ENCODE data around the gene GALK1.
"Not testable (repeated sequence)": the region's sequence is repeated elsewhere in the genome, so short reads cannot be mapped to it uniquely, and the experiment has no call there.

GALK1 gene

GRCh38 chr17:75765981-75766380, 989 bp upstream of the GALK1 start:
- DNase-seq (ENCODE audit: low read depth in 2 of 2) = no peak

GRCh38 chr17:75764417-75764710, 628 bp downstream of the GALK1 start:
- DNase-seq (ENCODE audit: low read depth in 2 of 2) = no peak

DNA sequence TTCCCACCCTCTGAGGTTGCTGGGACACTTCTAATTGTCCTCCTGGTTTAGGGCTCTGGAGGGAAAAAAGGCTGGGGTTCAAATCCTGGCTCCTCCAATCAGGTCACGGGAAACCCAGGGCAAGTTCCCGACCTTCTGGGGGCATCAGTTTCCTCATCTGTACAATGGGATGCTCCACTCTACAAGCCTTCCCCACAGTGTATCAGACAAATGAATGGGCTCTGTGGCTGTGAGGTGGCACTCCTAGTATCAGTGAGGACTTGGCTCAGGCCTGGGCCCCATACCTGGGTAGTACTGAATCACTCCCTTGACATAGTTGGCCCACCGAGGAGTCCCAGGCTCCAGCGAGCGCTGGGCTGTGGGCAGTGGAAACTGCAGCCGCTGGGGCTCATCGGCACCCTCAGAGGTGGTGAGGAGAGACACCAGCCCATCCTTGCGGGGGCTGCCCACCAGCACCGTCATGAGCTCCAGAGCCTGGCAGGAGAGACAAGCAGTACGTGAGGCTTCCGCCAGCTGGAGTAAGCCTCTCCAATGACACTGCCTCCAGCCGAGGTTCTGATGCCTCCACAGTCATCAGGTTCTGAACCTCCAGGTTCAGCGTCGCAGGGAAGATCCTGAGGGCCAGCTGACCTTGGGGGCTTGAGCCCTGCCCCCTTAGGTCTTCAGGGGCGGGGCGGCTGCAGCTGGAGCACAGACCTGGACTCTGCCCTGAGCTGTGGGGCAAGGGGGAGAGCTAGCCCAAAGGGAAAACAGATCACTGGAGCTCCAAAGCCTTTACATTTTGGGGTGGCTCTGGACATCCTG, 1.2 kb downstream of the GALK1 start:
- no peak for DNase-seq (ENCODE audit: low read depth in 2 of 2)

DNA sequence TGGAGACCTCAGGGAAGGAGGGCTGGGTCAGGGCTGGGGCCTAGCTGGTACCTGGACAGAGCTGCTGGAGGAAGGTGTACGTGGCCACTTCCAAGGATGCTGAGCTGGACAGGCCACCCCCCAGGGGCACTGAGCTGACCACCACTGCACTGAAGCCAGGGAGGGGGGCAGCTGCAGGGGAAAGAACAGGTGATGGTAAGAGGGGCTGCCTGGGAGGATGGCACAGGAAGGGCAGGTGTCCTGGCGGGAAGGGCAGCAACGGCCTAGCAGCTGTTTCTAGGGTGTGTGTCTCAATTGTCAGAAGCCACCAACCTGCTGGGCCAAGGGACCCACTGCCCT, 1.8 kb downstream of the GALK1 start:
- DNase-seq (ENCODE audit: low read depth in 2 of 2) = no peak

DNA sequence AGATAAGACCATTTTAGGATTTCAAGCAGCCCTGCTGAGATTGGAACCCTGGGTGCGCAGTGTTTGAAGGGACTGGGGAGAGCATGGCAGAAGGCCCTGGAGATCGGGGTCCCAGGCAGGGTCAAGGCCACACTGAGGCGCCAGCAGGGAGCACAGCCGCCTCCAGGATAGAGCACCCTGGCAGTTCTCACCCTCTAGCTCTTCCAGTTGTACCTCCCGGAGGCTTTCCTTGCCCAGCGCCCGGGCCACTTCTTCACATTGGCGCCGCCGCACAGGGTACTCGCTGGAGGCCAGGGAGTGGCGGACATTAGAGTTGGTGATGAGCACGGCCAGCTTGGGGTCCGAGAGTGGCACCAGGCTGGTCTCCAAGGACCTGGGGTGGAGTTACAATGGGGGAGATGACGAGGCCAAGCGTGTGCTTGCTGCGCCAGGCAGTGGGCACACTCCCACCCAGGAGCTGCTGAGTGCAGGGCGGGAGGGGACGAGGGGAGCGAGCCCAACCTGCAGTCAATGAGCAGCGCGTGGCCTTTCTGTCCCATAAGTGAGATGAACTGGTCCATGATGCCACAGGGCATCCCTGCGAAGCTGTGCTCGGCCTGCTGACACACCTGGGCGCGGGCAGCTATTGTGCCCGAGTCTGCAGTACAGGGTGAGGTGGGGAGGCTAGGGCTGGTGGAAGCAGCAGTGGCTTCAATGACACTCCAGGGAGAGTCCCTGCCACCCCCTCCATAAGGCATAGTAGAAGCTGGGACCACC, 2.3 kb downstream of the GALK1 start:
- DNase-seq (ENCODE audit: low read depth in 2 of 2) = no peak

- DNase-seq (ENCODE audit: low read depth in 2 of 2) = not testable (repeated sequence)
Observed at GRCh38 chr17:75759978-75760640, 4.9 kb downstream of the GALK1 start.

GRCh38 chr17:75759457-75759856, 5.5 kb downstream of the GALK1 start:
- DNase-seq (ENCODE audit: low read depth in 2 of 2) = no peak

DNA sequence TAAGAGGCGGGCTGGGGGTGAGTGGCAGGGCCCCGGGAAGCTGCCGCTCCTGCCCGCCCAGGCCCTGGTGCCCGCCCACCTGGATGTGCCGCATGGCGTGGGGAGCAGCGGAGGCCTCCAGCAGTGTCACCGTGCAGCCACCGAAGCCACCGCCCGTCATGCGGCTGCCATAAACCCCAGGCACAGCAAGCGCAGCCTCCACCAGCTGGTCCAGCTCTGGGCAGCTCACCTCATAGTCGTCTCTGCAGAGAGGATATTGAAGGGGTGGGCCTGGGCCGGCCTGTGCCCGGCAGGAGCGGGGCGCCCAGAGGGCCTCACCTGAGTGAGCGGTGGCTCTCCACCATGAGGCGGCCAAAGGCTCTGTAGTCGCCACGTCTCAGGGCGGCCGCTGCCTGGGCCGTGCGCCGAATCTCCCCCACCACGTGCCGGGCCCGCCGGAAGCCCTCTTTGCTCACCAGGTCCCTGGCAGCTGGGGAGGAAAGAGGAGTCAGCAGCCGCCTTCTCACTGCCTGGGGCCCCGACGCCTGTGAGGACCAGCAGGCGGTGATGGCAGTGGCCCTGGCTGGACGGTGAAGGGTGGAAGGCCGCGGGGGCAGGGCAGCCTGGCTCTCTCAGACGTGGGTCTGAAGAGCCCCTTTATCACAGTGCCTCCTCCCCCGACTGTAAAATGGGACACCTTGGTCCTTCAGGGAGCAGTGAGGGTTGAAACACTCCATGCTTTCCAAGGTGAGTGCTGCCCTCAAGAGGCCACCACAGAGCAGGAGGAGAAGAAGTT, 6.7 kb downstream of the GALK1 start:
- DNase-seq (ENCODE audit: low read depth in 2 of 2) = no peak

GRCh38 chr17:75757086-75757681, 7.8 kb downstream of the GALK1 start:
- no peak for DNase-seq (ENCODE audit: low read depth in 2 of 2)

DNA sequence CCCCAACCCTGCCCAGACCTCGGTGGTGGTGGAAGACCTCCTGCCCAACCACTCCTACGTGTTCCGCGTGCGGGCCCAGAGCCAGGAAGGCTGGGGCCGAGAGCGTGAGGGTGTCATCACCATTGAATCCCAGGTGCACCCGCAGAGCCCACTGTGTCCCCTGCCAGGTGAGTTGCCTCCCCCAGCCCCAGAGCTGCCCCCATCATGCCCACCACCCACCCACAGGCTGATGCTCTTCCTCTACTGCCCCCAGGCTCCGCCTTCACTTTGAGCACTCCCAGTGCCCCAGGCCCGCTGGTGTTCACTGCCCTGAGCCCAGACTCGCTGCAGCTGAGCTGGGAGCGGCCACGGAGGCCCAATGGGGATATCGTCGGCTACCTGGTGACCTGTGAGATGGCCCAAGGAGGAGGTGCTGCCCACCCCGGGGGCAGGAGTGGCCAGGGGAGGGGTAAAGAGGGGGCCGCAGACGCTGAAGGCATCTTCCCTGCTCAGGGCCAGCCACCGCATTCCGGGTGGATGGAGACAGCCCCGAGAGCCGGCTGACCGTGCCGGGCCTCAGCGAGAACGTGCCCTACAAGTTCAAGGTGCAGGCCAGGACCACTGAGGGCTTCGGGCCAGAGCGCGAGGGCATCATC, 8.4 kb downstream of the GALK1 start:
- no peak for DNase-seq (ENCODE audit: low read depth in 2 of 2)

- DNase-seq (ENCODE audit: low read depth in 2 of 2) = no peak
Observed at GRCh38 chr17:75755990-75756389, 9.0 kb downstream of the GALK1 start.

- DNase-seq (ENCODE audit: low read depth in 2 of 2) = no peak
Observed at GRCh38 chr17:75755205-75755901, 9.6 kb downstream of the GALK1 start.

DNA sequence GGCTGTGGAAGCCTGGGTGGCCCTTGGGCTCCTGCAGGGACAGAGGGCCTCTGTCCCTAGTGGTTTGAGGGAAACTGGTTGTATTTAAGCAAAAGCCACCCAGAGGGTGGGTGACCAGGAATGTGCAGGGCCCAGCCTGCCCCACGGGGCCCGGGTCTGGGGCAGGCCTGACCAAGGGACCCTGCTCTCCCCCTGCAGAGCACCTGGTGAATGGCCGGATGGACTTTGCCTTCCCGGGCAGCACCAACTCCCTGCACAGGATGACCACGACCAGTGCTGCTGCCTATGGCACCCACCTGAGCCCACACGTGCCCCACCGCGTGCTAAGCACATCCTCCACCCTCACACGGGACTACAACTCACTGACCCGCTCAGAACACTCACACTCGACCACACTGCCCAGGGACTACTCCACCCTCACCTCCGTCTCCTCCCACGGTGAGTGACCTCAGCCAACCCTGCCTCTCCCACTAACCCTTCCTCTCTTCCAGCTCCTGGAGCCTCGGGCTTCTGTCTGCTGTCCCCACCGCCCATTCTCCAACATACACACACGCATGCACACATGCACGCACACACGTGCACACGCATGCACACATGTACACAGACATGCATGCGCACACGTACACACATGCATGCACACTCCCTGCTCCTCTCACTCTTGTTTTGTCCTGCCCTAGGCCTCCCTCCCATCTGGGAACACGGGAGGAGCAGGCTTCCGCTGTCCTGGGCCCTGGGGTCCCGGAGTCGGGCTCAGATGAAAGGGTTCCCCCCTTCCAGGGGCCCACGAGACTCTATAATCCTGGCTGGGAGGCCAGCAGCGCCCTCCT, 10.4 kb downstream of the GALK1 start:
- no peak for DNase-seq (ENCODE audit: low read depth in 2 of 2)

- DNase-seq (ENCODE audit: low read depth in 2 of 2) = no peak
Observed at GRCh38 chr17:75753514-75754377, 11.2 kb downstream of the GALK1 start.

DNA sequence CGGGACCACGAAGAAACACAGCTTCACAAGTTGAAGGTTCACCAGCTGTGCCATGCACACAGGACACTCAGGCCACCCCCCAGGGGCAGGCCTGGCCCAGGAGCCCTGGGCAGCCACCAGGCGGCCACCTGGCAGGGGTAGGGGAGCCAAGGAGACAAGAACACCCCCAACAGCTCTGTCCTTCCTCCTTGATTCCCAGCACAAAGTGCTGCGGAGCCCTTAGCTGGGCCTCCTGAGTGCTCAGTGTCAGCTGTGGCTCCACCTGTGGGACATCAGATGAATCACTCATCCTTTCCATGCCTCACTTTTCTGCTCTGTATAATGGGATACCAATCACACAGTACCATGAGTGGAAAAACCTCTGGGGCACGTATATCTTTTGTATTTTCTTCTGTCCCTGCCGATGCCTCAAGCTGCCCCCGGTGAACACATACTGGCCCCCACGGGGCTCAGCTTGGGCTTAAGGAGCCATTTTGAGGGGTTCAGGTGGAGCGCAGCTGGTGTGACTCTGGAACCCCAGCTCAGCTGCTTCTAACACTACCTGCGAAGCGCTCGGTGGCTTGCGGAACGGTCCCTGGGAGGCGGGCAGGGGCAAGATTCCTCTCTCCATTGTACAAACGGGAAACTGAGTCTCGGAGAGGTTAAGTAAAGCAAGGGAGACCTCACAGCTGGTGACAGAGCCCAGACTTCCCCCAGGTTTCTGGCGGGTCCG, 12.0 kb downstream of the GALK1 start:
- no peak for DNase-seq (ENCODE audit: low read depth in 2 of 2)

- DNase-seq (ENCODE audit: low read depth in 2 of 2) = no peak
Observed at GRCh38 chr17:75752405-75752709, 12.6 kb downstream of the GALK1 start.

GRCh38 chr17:75751676-75752404, 13.2 kb downstream of the GALK1 start:
- DNase-seq (ENCODE audit: low read depth in 2 of 2) = no peak

Data from fibroblast of skin of left quadriceps (primary cell).